HG03139 (cell line): ENCODE measurements around the gene SERGEF.
"Not testable (repeated sequence)": the region's sequence is repeated elsewhere in the genome, so short reads cannot be mapped to it uniquely, and the experiment has no call there.

Experiments used
- ATAC-seq: cut with Tn5 transposase; IDR thresholded peaks from one replicate; pipeline ENCODE4 v1.9.1; 2021; ENCODE audit not compliant: unreplicated experiment

The SERGEF gene

GRCh38 chr11:18001191-18001590 lies 11.7 kb downstream of the SERGEF start:
- ATAC-seq, result no peak

- no peak for ATAC-seq
These were observed 12.1 kb downstream of the SERGEF start for GRCh38 chr11:18000760-18001159.

- ATAC-seq, result not testable (repeated sequence)
These were observed 12.7 kb downstream of the SERGEF start for GRCh38 chr11:18000128-18000527.

- no peak for ATAC-seq
These were observed 19.9 kb downstream of the SERGEF start for GRCh38 chr11:17992916-17993315.

- peak; percentile 70 for ATAC-seq
These were observed 20.9 kb downstream of the SERGEF start for GRCh38 chr11:17991783-17992433.

GRCh38 chr11:17989306-17989705 lies 23.5 kb downstream of the SERGEF start:
- ATAC-seq, result no peak

GRCh38 chr11:17988465-17988864 lies 24.4 kb downstream of the SERGEF start:
- ATAC-seq, result no peak

- no peak for ATAC-seq
These were observed 25.0 kb downstream of the SERGEF start for GRCh38 chr11:17987826-17988225.

- ATAC-seq, result no peak
These were observed 26.1 kb downstream of the SERGEF start for GRCh38 chr11:17986711-17987220.

- ATAC-seq, result no peak
These were observed 26.7 kb downstream of the SERGEF start for GRCh38 chr11:17986007-17986710.

GRCh38 chr11:17985517-17985916 lies 27.3 kb downstream of the SERGEF start:
- no peak for ATAC-seq

GRCh38 chr11:17983569-17983968 lies 29.3 kb downstream of the SERGEF start:
- ATAC-seq, result no peak

- no peak for ATAC-seq
These were observed 33.0 kb downstream of the SERGEF start for GRCh38 chr11:17979770-17980371.

GRCh38 chr11:17978553-17979287 lies 34.1 kb downstream of the SERGEF start:
- no peak for ATAC-seq

GRCh38 chr11:17976651-17977050 lies 36.2 kb downstream of the SERGEF start:
- no peak for ATAC-seq

GRCh38 chr11:17974246-17974645 lies 38.6 kb downstream of the SERGEF start:
- no peak for ATAC-seq

GRCh38 chr11:17972987-17973386 lies 39.9 kb downstream of the SERGEF start:
- ATAC-seq, result no peak

- ATAC-seq, result no peak
These were observed 44.6 kb downstream of the SERGEF start for GRCh38 chr11:17968206-17968605.

- no peak for ATAC-seq
These were observed 45.2 kb downstream of the SERGEF start for GRCh38 chr11:17967661-17968060.

GRCh38 chr11:17960091-17960490 lies 52.8 kb downstream of the SERGEF start:
- no peak for ATAC-seq

GRCh38 chr11:17958446-17958845 lies 54.4 kb downstream of the SERGEF start:
- ATAC-seq, result no peak
